ENCODE data around the gene RFTN1.

GRCh38 chr3:16330351-16330750 lies 183.1 kb downstream of the RFTN1 start:
- TF ChIP-seq CTCF (conservative IDR thresholded peaks at IDR 0.05; ENCODE audit: low read depth in 2 of 2): no peak
- TF ChIP-seq POLR2AphosphoS5 (IDR thresholded peaks at IDR 0.05; ENCODE audit: low read depth): no peak
- no peak for TF ChIP-seq REST (IDR thresholded peaks at IDR 0.05; ENCODE audit: unreplicated experiment)
- no peak for TF ChIP-seq CREB1 (CRISPR knock-in tag; IDR thresholded peaks at IDR 0.05; ENCODE audit: low read depth)
- no peak for TF ChIP-seq EZH2 (IDR thresholded peaks at IDR 0.05; ENCODE audit: low read depth, unreplicated experiment)
- TF ChIP-seq EZH2phosphoT487 (IDR thresholded peaks at IDR 0.05; ENCODE audit: unreplicated experiment): no peak
- TF ChIP-seq ETS1 (IDR thresholded peaks at IDR 0.05): no peak
- TF ChIP-seq ZNF114 (CRISPR knock-in tag; IDR thresholded peaks at IDR 0.05): no peak

Measured in GM23338 (cell line).